ENCODE data around the gene CASP7. TPM values are rescaled to one million over a fixed set of nuclear protein-coding genes. Genes with fewer than 3 reads are reported as not detected.

The CASP7 gene
- total RNA-seq, 1 experiment from 2014 or later: 22.2 TPM

- peak; percentile 35 for DNase-seq (ENCODE audit: low spot score)
These were observed 13.8 kb upstream of the CASP7 start for GRCh38 chr10:113665806-113666354.

- no peak for DNase-seq (ENCODE audit: low spot score)
These were observed 12.9 kb upstream of the CASP7 start for GRCh38 chr10:113666682-113667252.

GRCh38 chr10:113680190-113681111 is 739 bp downstream of the CASP7 start:
- DNase-seq (ENCODE audit: low spot score): peak; percentile 68

GRCh38 chr10:113681533-113682470 is 2.1 kb downstream of the CASP7 start:
- DNase-seq (ENCODE audit: low spot score): no peak

GRCh38 chr10:113683300-113683699 is 3.6 kb downstream of the CASP7 start:
- no peak for DNase-seq (ENCODE audit: low spot score)

GRCh38 chr10:113686028-113686427 is 6.3 kb downstream of the CASP7 start:
- DNase-seq (ENCODE audit: low spot score): no peak

GRCh38 chr10:113687037-113687436 is 7.3 kb downstream of the CASP7 start:
- no peak for DNase-seq (ENCODE audit: low spot score)

GRCh38 chr10:113689057-113689456 is 9.3 kb downstream of the CASP7 start:
- no peak for DNase-seq (ENCODE audit: low spot score)

GRCh38 chr10:113689574-113689973 is 9.9 kb downstream of the CASP7 start:
- no peak for DNase-seq (ENCODE audit: low spot score)

GRCh38 chr10:113690749-113691148 is 11.0 kb downstream of the CASP7 start:
- DNase-seq (ENCODE audit: low spot score): no peak

GRCh38 chr10:113691381-113691780 is 11.7 kb downstream of the CASP7 start:
- no peak for DNase-seq (ENCODE audit: low spot score)

GRCh38 chr10:113692271-113692670 is 12.6 kb downstream of the CASP7 start:
- no peak for DNase-seq (ENCODE audit: low spot score)

- DNase-seq (ENCODE audit: low spot score): no peak
These were observed 13.6 kb downstream of the CASP7 start for GRCh38 chr10:113693348-113693747.

- no peak for DNase-seq (ENCODE audit: low spot score)
These were observed 16.0 kb downstream of the CASP7 start for GRCh38 chr10:113695691-113696090.

- no peak for DNase-seq (ENCODE audit: low spot score)
These were observed 17.9 kb downstream of the CASP7 start for GRCh38 chr10:113697595-113697994.

- DNase-seq (ENCODE audit: low spot score): peak; percentile 53
These were observed 25.1 kb downstream of the CASP7 start for GRCh38 chr10:113704637-113705343.

- no peak for DNase-seq (ENCODE audit: low spot score)
These were observed 25.6 kb downstream of the CASP7 start for GRCh38 chr10:113705344-113705652.

- DNase-seq (ENCODE audit: low spot score): no peak
These were observed 26.9 kb downstream of the CASP7 start for GRCh38 chr10:113706623-113707022.

- DNase-seq (ENCODE audit: low spot score): no peak
These were observed 28.9 kb downstream of the CASP7 start for GRCh38 chr10:113708640-113709039.

GRCh38 chr10:113709221-113709838 is 29.6 kb downstream of the CASP7 start:
- no peak for DNase-seq (ENCODE audit: low spot score)

GRCh38 chr10:113711142-113711541 is 31.4 kb downstream of the CASP7 start:
- no peak for DNase-seq (ENCODE audit: low spot score)

All from HT-29 (cell line).